ENCODE measurements around the gene PLEKHB2. TPM values are rescaled to one million over a fixed set of nuclear protein-coding genes. Genes with fewer than 3 reads are reported as not detected.

Gene PLEKHB2
- total RNA-seq = 90.3 and 93.4 TPM in 2 replicates

GRCh38 chr2:131105156-131105949 lies at the start of gene PLEKHB2:
Gene PLEKHB2, plus strand, starts transcription at chr2:131105336. Its CDS starts 15,606 bp downstream, at chr2:131120942.

DNA sequence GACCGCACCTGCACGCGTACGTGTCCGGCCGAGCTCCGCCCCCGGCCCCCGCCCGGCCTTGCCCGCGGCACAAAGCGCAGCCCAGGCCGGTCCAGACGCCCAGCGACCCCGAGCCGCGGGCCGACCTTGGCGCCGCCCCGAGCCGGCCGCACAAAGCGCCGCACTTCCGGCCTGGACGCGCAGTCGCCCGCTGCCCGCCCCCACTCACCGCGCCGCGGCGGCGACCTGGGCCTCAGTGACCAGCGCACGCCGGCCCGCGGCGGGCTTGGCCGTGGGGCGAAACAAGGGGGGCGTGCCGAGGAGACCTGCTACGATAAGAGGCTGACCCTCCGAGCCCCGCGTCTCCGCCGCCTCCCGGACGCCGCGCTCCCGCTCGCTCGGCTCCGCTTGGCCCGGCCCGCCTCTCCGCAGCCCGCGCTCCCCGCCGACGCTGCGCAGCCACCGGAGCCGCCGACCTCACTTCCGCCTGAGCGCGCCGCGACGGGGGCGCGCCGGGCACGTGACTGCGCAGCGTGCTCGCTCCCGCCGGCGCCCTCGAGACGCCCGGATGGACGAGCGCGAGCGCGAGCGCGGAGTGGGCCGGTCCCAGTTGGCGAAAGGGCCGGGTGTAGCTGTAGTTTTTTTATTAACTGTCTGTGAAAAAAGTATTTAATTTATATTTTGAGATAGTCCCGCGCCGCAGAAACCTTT lies 12.0 kb upstream of the PLEKHB2 start, which contains the start of gene FAM168B:
Gene FAM168B, minus strand, starts transcription at position 455 of the 690 bp plus-strand sequence. CDS start 10,814 bp downstream, outside the sequence.

Small RNA genes within 50 kb of the gene (small RNA-seq; reads per million reads assigned to genes)
- gene AC009477.1 = not detected

Other genes with a start within 250 kb of the PLEKHB2 start
- 104 and 105 TPM in 2 replicates for gene FAM168B, start 11.9 kb upstream of the PLEKHB2 start, total RNA-seq
- gene POTEE, start 104.2 kb downstream of the PLEKHB2 start, total RNA-seq = not detected in 2 replicates